GM19395 (cell line): ENCODE data around the gene NPHP4.

Source experiments
- ATAC-seq: cut with Tn5 transposase; IDR thresholded peaks from one replicate; pipeline ENCODE4 v1.9.1; 2021; ENCODE audit warnings: mild to moderate bottlenecking, moderate library complexity; ENCODE audit not compliant: unreplicated experiment

Gene NPHP4

GRCh38 chr1:5915587-5916571, 76.3 kb downstream of the NPHP4 start:
- no peak for ATAC-seq

- no peak for ATAC-seq
These were observed 77.4 kb downstream of the NPHP4 start for GRCh38 chr1:5914676-5915365.

- no peak for ATAC-seq
These were observed 78.3 kb downstream of the NPHP4 start for GRCh38 chr1:5913876-5914275.

GRCh38 chr1:5913078-5913845, 79.0 kb downstream of the NPHP4 start:
- no peak for ATAC-seq

- ATAC-seq, result no peak
These were observed 80.4 kb downstream of the NPHP4 start for GRCh38 chr1:5911871-5912271.

- ATAC-seq, result no peak
These were observed 81.1 kb downstream of the NPHP4 start for GRCh38 chr1:5911157-5911556.

- ATAC-seq, result no peak
These were observed 81.6 kb downstream of the NPHP4 start for GRCh38 chr1:5910666-5911065.

- ATAC-seq, result no peak
These were observed 82.0 kb downstream of the NPHP4 start for GRCh38 chr1:5910276-5910620.

- ATAC-seq, result no peak
These were observed 82.5 kb downstream of the NPHP4 start for GRCh38 chr1:5909576-5910275.

- no peak for ATAC-seq
These were observed 83.5 kb downstream of the NPHP4 start for GRCh38 chr1:5908461-5909375.

- ATAC-seq, result no peak
These were observed 84.3 kb downstream of the NPHP4 start for GRCh38 chr1:5907966-5908365.

GRCh38 chr1:5907386-5907785, 84.8 kb downstream of the NPHP4 start:
- ATAC-seq, result no peak

- ATAC-seq, result no peak
These were observed 85.3 kb downstream of the NPHP4 start for GRCh38 chr1:5906966-5907365.

GRCh38 chr1:5906116-5906515, 86.1 kb downstream of the NPHP4 start:
- no peak for ATAC-seq

GRCh38 chr1:5905436-5905835, 86.8 kb downstream of the NPHP4 start:
- ATAC-seq, result no peak

GRCh38 chr1:5904551-5904950, 87.7 kb downstream of the NPHP4 start:
- ATAC-seq, result no peak

GRCh38 chr1:5903680-5904079, 88.5 kb downstream of the NPHP4 start:
- ATAC-seq, result no peak

- ATAC-seq, result no peak
These were observed 89.2 kb downstream of the NPHP4 start for GRCh38 chr1:5903031-5903430.

- ATAC-seq, result no peak
These were observed 90.4 kb downstream of the NPHP4 start for GRCh38 chr1:5901841-5902240.

GRCh38 chr1:5901150-5901549, 91.1 kb downstream of the NPHP4 start:
- ATAC-seq, result no peak
